GM21381 (cell line): ENCODE data around the gene HPF1.
"Not testable (repeated sequence)": the region's sequence is repeated elsewhere in the genome, so short reads cannot be mapped to it uniquely, and the experiment has no call there.

ENCODE experiments used
- ATAC-seq: cut with Tn5 transposase; IDR thresholded peaks from one replicate; pipeline ENCODE4 v1.9.1; 2021; ENCODE audit warnings: mild to moderate bottlenecking, moderate library complexity; ENCODE audit not compliant: unreplicated experiment

The HPF1 gene

DNA sequence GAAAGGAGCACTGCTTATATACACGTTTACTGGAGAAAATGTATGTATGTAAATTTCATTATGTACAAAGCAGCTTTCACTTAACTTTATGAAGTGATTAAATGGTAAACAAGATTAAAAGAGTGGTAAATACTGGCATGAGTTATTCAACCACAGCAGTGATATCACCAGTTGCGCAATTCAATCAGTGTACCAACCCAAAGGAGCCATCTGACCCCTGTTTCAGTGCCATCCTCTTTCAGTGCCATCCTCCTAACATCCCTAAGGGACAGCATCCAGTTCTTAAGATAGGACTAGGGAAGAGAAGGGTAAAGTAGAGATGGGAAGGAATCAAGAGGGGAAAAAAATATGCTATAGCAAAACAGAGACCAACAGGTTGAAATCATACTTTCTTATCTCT is 16.2 kb downstream of the HPF1 start:
- ATAC-seq, result no peak

DNA sequence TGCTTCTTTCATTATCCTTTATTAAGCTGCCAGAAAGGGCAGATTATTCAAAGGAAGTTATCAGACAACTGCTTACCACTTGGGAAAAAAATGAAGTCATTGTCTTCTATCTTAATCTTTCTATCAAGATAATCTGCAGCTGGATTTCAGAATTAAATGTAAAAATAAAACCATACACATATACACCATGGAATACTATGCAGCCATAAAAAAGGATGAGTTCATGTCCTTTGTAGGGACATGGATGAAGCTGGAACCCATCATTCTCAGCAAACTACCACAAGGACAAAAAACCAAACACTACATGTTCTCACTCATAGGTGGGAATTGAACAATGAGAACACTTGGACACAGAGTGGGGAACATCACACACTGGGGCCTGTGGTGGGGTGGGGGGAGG is 19.1 kb downstream of the HPF1 start:
- not testable (repeated sequence) for ATAC-seq

DNA sequence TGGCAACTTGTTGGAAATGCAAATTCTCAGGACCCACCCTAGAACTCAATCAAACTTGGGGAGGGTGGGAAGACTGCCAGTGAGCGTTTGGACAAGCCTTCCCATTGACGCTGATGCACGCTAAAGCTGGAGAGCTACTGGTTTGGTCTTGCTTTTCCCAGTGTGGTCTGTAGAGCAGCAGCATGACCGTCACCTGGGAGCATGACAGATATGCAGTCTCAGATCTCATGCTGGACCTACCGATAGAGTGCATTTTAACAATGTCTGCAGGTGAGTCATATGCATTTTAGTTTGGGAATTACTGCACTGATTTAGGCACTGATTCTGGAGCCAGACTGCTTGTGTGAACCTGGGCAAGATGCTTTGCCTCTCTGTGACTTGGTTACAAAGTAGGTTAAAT is 27.2 kb downstream of the HPF1 start:
- no peak for ATAC-seq

DNA sequence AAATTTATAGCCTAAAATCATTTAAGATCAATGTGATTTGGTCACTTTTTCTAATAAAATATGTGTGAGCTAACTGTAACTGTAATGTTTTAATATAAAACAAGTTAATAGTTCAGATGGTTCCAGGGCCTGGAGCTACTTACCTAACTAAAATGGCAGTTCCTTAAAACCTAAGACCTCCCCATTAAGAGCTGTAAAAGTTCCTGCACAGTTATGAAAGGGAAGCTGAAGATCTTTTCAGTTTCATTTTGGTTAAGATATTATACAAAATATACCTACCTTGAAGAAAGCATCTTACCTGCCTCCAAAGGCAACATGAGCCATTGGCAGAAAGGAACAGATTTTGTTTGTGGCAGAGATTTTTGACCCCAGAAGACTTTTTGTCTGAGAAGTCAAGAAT is 30.1 kb downstream of the HPF1 start:
- no peak for ATAC-seq

GRCh38 chr4:169724260-169724659 is 33.5 kb downstream of the HPF1 start:
- no peak for ATAC-seq

GRCh38 chr4:169723207-169723965 is 34.4 kb downstream of the HPF1 start:
- ATAC-seq, result no peak

DNA sequence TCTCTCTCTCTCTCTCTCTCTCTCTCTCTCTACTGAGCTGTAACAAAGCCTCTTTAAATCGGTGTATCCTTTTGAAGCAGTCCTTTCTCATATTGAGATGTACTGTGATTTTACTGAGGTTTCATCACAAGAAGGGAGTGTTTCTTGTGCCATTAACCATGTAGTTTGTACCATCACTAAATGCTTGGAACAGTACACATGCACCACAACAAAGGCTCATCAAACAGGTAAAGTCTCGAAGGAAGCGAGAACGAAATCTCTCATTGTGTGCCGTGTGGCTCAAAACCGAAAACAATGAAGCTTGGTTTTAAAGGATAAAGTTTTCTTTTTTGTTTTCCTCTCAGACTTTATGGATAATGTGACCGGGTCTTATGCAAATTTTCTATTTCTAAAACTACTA is 37.2 kb downstream of the HPF1 start:
- ATAC-seq, result no peak

GRCh38 chr4:169716677-169717076 is 41.1 kb downstream of the HPF1 start:
- no peak for ATAC-seq

DNA sequence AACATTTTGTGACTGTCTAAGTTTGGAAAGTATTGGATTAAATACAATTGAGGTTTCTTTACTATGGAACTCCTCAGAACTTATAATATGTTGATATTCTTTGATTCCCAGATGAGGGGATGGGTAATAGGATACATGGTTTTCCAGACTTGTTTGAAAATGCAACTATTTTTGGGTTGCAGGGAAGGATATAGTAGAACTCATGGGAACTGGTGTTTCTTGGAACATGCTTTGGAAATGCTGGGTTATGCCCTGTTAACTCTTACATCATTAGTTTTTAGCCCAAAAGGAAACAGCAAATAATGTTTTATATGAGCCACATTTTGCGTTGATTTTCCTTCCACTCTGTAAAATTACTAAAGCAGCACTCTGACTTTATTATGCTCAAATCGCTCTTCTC is 41.9 kb downstream of the HPF1 start:
- ATAC-seq, result no peak

DNA sequence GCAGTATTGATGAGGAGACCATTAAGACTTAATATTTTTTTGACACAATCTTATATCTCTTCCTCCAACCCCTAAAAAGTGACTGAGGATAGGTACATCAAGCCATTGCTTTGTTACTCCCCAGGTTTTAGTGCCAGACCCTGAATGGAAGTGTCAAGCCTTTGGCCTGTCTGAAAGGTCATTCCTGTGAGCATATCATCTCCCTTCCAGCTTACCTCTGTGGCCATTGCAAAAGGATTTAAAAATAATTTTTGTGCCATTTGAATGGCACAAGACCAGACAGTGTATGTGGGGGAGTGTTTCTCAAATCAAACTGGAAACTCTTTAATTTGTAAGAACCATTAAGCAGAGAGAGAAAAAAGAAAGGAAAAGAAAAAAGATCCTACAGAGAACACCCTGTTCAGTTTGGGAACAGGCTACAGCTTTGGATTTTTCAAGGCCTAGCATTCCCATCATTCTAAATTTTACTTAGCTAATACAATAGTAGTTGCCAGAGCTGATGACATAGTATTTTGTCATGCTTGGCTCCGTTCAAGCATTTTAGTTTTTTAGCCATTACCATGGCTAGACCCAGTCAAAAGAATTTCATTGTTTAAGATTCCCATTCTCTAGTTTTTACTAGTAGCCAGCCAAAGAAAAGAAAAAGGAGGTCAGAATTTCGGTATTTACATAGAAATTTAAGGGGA is 49.6 kb downstream of the HPF1 start:
- no peak for ATAC-seq

DNA sequence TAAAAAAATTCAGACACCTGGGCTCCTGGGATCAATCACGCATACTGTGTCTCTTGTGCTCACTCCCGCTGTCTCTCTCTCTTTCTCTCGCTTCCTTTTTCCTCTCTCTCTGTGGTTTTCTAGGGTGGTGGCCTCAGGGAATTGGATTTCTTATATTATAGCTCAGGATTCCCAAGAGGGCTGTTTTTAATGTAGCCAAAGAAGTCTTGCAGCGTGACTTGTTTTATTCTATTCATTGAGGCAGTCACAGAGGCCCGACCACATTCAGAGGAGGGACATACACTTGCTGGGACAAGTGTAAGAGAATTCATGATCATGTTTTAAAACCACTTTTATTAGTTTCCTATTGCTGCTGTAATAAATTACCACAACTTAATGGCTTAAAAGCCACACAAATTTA is 59.4 kb downstream of the HPF1 start:
- no peak for ATAC-seq

DNA sequence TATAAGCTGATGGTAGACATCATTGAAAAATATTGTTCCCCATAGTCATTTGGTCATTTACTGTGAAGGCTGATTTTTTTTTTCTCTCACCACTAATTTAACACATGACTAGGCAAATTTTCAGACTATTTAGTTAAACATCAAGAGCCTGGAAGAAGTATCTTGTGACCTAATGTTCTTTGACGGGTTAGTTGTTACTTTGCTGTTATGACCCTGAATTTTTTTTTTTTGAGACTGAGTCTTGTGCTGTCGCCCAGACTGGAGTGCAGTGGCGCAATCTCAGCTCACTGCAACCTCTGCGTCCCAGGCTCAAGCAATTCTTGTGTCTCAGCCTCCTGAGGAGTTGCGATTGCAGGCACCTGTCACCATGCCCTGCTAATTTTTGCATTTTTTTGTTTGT is 67.0 kb downstream of the HPF1 start:
- ATAC-seq, result no peak

DNA sequence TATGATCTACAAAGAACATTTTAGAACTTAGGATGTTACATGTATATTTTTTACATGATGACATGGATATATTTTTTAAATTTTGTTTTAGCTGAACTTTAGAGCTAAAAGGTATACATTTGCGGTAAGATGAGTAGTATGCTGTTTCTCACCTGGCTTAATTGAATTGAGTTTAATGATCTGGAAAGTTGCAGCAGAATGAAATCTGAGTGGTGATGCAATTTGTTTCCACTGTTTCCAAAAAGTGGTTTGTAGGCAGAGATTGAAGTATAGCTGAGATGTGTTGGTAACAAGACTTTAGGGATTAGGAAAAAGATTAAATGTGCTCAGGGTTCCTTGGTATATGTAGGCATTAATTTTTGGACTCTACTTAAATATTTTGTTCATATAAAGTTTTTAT is 68.1 kb downstream of the HPF1 start:
- ATAC-seq, result no peak

- no peak for ATAC-seq
Measured at GRCh38 chr4:169682372-169683047, 75.2 kb downstream of the HPF1 start.
